ENCODE measurements around the gene SPRR5.

Gene SPRR5

GRCh38 chr1:152986578-152986977 is 39.6 kb downstream of the SPRR5 start:
- no peak for DNase-seq

- DNase-seq = no peak
Measured at GRCh38 chr1:152993186-152993585, 46.2 kb downstream of the SPRR5 start.

GRCh38 chr1:152995842-152996241 is 48.8 kb downstream of the SPRR5 start:
- DNase-seq = no peak

DNA sequence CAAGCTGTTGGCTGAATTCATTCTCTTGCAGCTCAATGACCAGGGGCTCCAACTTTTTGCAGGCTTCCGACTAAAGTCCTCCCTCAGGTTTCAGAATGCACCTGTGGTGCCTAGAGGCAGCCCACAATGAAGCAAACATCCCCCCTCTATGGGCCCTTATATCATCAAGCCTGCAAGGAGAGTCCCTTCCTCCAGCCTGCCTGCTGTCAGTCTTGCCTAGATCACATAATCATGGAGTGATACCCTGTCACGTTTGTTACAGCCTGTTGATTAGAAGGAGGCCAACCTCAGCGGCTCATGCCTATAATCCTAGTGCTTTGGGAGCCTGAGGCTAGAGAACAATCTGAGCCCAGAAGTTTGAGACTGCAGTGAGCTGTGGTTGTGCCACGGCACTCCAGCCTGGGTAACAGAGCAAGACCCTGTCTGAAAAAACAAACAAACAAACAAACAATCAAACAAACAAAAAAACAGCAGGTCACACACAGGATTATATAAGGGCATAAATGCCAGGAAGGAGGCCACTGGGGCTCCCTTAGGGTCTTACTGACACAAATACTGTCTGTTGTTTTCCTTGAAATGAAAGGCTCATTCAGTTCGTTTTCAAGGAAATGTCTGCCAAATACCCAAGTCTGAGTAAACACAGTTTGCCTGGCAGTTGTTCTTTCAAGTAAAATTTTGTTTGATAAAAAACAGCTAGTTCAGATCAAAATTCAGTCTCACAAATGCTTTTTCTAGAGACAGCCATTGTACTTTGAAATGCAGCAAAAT is 49.8 kb downstream of the SPRR5 start:
- no peak for DNase-seq

DNA sequence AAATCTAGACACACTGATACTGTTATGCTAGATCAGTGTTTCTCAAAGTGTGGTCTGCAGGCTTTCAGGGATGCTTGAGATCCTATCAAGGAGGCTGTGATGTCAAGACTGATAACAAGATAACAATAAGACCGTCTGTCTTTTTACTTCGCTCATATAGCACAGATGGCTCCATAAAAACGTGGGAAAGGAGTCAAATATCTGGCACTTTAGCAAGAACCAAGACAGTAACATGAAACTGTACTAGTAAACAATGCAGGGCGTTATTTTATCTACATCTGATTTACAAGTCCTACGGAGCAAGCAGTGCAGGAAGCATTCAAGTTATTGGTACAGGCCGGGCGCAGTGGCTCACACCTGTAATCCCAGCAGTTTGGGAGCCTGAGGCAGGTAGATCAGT is 50.9 kb downstream of the SPRR5 start:
- no peak for DNase-seq

DNA sequence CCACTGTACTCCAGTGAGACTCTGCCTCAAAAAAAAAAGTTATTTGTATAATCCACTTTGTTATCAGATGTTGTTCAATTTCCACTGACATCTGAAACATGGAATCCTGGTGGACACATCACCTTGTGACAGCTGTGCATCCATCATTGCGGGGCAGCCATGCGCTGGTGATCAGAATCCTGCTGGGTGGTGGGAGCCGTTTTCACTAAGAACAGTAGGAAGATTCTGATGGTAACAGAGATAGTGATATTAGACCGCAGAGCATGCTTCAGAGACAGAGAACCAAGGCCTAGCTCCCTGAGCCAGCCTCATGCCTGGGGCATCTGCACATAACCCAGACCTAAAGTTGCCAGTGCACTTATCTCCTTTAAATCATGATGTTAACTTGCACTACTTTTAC is 51.5 kb downstream of the SPRR5 start:
- no peak for DNase-seq
